ENCODE data around the gene ASIC3.

The ASIC3 gene

DNA sequence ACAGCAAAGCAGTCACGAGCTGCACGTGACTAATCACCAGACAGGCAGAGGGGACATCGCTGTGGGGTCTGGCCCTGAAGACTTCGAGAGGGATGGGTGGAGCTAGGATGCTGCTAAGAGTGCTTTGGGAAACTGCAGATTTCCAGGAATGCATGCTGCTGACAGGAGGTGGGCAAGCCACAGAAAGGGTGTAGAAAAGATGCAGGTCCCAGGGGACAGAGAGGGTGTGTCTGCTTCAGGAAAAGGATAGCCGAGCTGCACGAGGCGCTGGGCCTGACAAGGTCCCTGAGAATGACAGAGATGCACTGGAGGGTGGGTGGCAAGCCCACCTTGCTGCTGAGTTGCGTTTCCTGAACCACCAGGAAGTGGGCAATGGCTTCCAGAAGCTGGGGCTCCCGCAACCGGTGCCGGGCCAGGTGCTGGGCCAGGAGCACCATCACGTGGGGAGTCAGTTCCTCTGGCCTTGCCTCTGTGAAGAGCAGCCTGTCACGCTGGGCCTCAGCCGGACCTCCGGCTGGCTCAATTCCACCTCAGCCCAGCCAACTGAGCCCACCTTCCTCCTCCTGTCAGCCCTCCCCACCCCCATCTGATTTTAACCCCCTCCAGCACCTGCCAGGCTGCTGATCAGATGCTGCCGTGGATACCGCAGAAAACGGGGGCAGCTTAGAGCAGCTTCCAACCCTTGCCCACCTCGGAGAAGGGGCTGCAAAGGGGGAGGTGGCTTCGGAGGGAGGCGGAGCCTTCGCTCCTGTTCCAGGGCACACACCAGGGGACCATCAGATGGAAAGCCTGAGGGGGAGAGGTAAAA, 30.1 kb downstream of the ASIC3 start:
- peak; percentile 64 for DNase-seq (ENCODE audit: low read depth, low spot score)
- peak overlapping the region; percentile 92 for H3K4me3 ChIP-seq (ENCODE audit: low read length)

DNA sequence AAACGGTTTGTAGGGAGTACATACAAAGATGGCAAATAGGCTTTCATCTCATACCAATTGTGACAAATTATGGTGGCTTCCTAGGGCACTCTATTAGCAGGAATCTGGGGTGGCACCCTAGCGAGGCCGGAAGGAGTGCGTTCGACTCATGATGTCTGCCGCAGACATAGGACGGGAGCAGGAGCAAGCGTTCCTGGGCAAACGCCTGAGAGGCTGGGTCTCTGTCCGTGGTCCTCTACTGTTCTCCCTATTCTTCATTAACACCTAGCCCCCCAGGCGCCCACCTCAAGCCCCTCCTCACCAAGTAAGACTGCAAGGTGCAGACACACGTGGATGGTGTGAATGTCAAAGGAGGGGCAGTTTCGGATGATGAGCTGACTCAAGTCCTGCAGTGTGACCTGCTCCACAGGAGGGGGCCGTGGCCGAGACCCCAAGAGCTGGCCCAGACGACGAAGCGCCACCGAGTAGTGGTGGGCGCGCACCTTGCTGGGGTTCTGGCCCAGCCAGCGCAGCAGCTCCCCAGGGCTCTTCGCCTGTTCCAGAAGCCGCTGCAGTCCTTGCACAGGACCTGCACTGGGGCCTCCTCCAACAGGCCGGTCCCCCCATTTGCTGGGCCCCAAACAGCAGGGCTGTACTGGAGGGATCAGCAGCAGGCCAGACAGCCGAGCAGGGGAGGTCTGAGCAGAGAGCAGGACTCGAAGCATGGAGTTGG, 31.0 kb downstream of the ASIC3 start:
- no peak for DNase-seq (ENCODE audit: low read depth, low spot score)
- peak overlapping the region; percentile 92 for H3K4me3 ChIP-seq (ENCODE audit: low read length)

DNA sequence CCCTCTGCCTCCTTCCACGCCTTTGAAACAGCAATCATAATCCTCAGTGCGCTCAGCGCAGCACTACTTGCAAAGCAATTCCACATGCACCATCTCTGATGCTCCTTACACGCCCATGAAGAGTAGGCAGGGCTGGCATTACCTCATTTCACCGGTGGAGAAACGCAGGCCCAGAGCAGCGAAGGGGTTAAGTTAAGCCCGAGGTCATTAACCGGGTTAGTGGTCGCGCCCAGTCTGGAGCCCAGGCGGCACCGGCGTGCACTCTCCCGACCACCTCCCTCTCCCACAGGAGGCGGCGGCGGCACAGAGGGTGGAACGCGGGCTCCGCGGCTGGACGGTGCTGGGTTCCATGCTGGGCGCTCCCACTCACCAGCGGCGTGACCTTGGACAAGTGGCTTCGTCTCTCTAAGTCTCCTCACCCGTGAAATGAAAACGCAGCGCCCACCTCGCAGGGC, 31.8 kb downstream of the ASIC3 start:
- no peak for DNase-seq (ENCODE audit: low read depth, low spot score)
- H3K4me3 ChIP-seq (ENCODE audit: low read length), result peak overlapping the region; percentile 92

DNA sequence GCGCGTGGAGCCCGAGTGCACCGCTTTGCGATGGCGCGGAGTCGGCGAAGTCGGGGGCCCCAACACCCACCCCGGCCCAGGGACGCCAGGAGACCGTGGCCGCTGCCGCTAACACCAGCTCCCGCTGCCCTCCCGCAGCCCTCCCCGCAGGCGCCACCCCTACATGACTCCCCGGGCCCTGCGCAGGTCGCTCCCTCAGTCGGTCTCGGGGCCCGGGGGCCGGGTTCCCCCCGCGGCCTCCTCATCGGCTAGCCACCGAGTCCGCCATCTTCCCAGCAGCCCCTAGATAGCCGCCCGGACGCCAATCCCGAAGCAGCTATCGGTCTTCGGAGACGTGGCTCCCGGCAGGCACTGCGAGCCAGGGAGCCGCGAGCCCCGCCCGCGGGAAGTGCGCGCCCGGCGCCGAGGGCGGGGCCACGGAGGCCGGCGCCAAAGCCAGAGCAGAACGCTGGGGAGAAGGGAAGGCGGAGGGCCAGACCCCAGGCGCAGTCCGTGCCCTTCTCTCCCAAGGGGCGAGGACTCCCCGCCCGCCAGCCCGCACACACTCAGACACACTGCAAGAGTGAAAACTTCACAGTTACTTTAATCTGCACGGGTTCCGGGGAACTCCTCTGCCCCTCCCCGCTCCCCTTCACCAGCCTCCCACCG, 32.3 kb downstream of the ASIC3 start, which contains the start of gene FASTK:
Gene FASTK (minus strand): TSS at position 288 of the 648 bp plus-strand sequence. CDS start 43 bp downstream, at position 245.
- peak; percentile 76 for DNase-seq (ENCODE audit: low read depth, low spot score)
- peak within 1 kb of the TSS; percentile 92 for H3K4me3 ChIP-seq (ENCODE audit: low read length)

DNA sequence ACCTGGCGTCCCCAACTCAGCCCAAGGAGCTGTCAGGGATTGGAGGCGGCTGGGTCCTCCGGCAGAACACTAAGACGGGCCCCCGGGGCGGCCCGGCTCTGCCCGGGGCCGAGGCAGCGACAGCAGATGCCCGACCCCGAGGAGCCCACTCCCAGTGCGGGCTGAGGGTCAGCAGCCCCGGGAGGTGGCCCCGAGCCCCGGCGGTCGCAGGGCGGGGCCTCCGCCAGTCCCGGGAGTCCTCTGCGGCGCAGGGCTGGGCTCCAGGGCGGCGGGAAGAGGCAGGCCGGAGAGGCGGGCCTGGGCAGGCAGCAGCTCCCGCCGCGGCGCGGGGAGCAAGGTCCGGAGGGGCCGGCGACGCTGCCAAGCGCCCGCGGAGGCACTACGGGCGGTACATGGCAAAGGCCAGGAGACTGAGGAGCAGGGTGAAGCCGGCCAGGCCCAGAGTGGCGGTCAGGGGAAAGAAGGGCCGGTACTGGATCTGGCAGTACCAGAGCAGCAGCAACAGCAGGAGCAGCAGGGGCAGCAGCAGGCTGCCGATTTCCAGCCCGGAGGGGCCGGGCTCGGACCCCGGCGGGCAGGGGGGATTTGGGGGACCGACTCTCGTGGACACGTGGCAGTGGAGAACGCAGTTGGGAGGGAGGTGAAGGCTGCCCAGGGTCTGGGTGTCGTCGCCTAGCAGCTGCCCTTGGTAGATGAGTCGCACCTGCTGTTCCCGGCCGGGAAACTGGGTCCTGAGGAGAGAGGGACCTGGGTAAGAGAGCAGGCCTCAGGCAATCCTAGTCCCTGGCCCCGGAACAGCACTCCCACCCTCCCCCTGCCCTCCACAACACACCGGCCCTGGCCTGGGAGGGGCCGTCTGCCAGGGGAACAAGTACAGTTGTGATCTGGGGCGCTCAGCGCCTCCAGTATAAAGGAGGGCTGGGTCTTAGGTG, 33.1 kb downstream of the ASIC3 start:
- H3K4me3 ChIP-seq (ENCODE audit: low read length), result peak overlapping the region; percentile 92
- no peak for DNase-seq (ENCODE audit: low read depth, low spot score)

DNA sequence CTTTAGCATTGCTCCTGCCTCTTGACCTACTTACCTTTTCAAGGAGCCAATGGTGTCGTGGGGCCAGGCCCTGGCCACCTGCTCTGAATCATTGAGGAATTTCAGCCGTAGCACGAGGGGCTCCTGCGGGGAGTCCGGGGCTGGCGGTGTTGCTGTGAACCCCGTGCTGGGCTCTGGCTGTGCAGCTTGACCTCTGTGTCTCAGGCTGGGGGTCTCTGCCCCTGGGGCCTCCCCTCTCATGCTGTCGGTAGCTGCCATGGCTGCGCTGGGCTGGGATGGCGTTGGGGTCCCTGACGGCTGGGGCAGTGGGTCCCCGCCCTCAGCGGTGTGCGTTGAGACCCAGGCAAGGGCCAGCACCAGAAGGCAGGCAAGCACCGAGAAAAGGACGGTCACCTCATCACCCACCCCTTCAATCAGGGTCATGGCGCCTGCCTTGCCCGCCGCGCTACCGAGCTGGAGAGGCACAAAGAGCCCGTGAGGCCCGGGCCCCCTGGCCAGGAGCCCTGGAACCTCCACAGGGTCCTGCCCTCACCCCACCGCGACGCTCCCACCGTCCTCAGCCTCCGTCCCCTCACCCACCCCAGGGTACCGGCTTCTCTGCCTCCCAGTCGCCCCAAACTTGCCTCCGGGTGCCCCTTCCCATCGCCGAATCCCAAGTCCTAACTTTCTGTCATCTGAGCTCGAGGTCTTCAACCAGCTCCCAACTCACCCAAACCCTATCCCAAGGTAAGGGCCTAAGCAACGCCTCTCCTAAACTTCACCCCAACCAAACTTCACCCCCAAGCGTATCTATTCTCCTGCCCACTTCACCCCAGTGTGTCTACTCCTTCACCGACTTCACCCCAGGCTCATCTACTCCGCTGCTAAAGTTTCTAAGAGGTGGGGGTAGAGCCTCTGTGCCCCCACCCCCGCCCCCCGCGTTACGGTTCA, 34.1 kb downstream of the ASIC3 start:
- H3K4me3 ChIP-seq (ENCODE audit: low read length), result peak overlapping the region; percentile 77
- no peak for DNase-seq (ENCODE audit: low read depth, low spot score)

DNA sequence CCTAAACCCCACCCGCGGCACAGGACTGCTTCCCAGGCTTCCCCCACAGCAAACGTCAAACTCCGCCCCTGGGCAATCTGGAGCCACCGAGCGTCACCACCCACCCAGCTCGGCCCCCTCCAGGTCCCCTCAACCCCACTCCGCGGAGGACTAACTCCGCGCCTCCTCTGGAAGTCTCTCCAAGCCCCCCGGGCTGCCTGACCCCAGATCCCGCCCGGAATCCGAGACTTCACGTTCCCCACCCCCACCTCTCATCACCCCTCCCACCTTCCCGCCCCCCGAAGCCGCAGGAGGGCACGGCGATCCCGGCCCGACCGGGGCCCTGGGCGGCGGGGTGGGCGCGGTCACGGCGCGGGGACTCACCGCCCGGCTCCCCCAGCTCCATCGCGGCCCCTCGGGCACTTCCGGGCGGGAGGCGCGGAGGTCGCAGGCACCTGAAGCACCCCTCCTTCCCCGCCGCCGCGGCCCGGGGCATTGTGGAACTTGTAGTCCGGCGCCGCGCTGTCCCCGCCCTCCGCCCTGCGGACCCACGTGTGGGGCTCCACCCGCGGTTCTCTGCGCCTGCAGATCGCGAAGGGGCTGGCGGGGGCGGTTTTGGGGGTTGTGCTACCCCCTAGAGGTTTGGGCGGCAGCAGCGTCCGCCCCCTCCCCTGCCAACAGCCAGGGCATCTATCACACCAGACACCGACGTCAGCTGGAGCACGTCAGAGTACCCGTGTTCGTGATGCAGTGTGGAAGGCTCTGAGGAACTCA, 34.9 kb downstream of the ASIC3 start, which contains the start of gene TMUB1:
Gene TMUB1 (minus strand): TSS at position 423 of the 753 bp plus-strand sequence. CDS start 930 bp downstream, outside the sequence.
- H3K4me3 ChIP-seq (ENCODE audit: low read length), result peak within 1 kb of the TSS; percentile 77
- peak; percentile 67 for DNase-seq (ENCODE audit: low read depth, low spot score)

DNA sequence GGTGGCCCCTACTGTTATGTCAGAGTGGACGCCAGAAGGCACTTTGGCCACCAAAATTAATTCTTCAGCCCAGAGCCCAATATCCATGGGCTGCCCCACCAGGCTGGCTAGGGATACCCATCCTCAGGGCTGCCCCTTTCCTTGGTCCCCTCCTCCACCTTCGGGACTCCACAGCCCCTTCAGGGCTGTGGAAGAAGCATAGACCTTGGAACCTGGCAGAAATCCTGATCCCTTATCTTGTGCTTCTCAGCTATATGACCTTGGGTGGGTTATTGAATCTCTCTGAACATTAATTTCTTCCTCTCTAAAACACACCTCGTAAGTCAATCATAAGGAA, 35.5 kb downstream of the ASIC3 start:
- H3K4me3 ChIP-seq (ENCODE audit: low read length), result peak overlapping the region; percentile 77
- DNase-seq (ENCODE audit: low read depth, low spot score), result no peak

DNA sequence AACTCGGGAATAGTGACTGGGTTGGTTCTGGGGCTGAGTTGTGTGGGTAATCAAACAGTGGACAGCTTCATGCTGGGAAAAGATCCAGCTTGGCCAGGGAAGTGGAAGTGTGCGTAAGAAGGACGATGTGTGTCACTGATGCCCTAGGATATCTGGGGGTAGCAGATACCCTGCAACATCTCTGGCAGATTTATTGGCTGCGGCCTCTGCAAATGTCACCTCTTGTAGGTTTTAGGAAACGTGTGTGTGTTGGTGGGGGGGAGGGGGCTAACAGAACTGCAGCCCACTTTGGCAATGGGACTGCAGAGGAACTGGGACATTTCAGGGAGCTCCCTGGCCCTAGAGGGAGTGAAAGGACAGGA, 37.0 kb downstream of the ASIC3 start:
- peak overlapping the region; percentile 62; the same call in 1 of the 2 replicates for H3K4me3 ChIP-seq (ENCODE audit: low read length)
- DNase-seq (ENCODE audit: low read depth, low spot score), result no peak

DNA sequence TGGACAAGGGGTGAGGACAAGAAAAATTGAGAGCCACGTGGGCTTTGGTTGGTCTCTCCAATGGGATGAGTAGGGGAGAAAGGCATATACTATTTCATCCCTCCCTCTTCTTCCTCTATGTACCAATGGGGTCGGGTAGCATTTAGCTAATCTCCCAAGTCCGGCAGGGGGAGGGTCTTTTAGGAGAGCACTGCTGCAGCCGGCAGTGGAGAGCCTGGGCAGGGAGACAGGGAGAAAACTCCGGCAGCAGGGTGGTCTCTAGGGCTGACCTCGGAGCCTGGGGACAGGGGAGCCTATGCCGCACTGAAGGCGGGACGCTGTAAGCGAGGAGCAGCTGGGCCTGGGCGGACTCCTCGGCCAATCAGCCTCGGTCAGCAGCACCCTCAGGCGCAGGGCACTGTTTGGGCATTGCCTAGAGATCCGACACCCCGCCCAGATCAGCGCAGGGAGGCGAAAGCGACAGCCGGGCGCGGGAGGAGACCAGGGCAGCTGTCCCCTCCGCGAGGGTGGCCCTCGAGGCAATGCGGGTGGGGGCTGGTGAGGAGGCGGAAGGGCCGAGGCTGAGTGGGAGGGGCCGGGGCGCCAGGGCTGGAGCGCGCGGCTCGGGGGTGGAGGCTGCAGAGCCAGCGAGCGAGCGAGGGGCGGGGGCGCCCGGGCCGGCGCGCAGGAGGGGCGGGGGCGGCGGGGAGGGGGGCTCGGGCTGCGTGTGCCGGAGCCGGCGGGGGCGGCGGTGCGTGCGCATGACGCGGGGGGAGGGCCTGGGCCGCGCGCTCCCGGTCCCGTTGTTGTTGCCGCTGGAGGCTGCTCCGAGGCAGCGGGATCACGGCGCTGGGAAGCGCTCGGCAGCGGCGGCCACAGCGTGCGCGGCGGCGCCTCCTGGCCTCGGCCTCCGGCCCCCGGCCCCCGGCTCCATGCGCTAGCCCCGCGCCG, 37.6 kb downstream of the ASIC3 start, which contains the start of gene AGAP3:
Gene AGAP3 (plus strand): TSS at position 785 of the 930 bp plus-strand sequence. CDS start 267 bp downstream, outside the sequence.
- DNase-seq (ENCODE audit: low read depth, low spot score), result no peak
- peak within 1 kb of the TSS; percentile 62 for H3K4me3 ChIP-seq (ENCODE audit: low read length)

DNA sequence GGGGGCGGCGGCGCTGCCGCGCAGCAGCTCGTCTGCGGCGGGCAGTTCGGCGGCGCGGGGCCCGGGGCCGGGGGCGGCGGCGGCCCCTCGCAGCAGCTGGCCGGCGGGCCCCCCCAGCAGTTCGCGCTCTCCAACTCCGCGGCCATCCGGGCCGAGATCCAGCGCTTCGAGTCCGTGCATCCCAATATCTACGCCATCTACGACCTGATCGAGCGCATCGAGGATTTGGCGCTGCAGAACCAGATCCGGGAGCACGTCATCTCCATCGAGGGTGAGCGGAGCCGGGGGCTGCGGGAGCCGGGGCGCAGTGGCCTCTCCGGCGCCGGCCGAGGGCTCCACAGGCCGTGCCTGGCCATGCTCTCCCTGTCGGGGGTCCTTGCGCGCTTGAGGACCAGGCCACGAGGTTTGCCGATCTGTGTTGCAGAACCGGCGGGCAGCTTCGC, 38.5 kb downstream of the ASIC3 start:
- no peak for DNase-seq (ENCODE audit: low read depth, low spot score)
- peak overlapping the region; percentile 60 for H3K4me3 ChIP-seq (ENCODE audit: low read length)

DNA sequence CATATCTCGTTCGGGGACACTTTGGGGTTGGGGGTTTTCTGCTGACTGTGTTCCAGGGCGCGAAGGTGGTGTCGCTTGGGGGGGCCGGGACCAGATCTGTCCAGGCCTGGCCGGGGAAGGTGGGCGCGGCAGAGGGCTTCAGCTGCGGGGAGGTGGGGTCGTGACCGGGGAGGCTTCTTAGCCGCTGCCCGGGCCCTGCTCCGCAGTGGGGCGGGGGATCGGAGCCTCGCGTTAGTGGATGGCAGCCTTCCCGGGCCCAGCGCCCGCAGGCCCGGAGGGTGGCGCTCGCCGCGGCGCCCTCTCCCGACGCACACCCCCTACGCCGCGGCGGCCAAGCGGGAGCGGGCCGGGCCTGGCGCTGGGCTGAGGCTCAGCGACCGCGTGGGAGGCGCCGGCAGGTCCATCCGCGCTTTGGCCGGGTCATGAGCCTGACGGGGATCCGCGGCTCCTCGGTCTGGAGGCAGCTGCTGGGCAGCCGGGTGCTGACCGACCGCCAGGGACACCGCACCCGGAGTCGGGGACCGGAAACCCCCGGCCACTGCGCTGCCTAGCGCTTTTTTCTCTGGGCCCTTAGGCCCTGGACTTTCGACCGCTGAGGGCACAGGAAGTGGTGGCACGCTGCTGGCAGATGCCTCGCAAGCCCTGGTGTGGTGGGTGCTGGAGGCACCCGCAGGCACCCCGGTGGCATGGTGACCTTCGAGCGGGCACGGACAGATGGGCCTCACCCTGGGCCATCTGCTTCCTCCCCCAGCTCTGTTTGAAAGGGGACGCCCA, 39.1 kb downstream of the ASIC3 start:
- no peak for DNase-seq (ENCODE audit: low read depth, low spot score)
- peak overlapping the region; percentile 60 for H3K4me3 ChIP-seq (ENCODE audit: low read length)

DNA sequence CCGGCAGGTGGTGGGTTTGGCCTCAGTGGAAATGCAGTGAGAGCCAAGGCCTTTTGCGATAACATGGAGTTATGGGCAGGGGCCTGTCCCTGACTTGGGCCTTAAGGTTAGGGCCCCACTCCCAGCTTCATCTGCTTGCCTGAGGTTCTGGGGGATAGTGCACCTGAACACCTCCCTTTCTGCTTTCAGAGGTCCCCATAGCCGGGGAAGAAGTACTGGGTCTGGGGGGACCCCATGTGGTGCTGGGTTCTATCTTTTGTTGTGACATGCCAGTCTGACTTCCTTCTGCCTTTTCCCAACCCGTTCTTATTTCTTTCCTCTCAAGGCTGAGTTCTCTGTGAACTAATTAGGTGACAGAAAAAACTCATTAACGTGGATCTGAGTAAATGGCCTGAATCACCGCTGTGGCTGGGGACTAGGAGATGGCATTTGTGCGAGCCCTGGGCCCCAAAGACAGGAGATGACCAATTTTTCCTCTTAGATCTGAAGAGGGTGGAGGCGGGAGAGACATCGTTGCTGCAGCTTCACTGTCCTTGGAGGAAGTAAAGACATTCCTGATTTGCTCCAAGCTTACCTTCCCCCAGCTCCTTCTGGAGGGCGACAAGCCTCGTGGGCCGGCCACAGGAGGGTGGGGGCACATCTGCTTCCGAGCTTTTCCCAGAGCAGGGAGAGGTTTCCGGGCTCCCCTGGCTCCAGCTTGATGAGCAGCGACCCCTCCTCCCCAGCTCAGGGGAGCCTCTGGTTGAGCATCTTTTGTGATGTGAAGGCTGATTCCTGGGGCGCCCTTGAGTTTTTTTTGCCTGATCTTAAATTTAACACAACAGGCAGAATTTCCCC, 39.9 kb downstream of the ASIC3 start:
- DNase-seq (ENCODE audit: low read depth, low spot score), result no peak
- no peak overlapping the region for H3K4me3 ChIP-seq (ENCODE audit: low read length)

Measured in Jurkat, Clone E6-1 (cell line).